ENCODE data around the gene MYB.

DNA sequence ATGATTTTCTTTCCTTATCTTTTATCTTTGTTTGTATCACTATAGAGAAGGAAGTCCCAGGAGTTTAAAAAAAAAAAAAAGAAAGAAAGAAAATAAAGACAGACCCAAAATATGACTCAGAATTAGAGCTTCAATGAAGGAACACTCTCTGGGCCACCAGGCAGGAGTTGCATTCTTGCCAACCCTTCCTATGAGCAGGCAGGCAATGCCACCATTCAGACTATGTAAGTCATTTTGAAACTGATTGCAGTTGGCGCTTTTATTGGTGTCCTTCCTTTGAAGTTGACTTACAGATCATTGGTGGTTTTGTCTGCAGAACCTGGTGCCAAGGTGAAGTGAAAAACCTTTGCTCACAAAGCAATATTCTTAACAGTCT lies 50.3 kb downstream of the MYB start:
- TF ChIP-seq CTCF (conservative IDR thresholded peaks at IDR 0.05) (no peak), ZFX (IDR thresholded peaks at IDR 0.05) (no peak)
